ENCODE data around the gene EML4. TPM values are rescaled to one million over a fixed set of nuclear protein-coding genes. Genes with fewer than 3 reads are reported as not detected.

Gene EML4
- total and polyA plus RNA-seq, 9 of the 15 experiments (the other 6 are each of a cell fraction or from before 2014, with no cell fraction given) = 14.7 to 48.3 (median 36.5) TPM

DNA sequence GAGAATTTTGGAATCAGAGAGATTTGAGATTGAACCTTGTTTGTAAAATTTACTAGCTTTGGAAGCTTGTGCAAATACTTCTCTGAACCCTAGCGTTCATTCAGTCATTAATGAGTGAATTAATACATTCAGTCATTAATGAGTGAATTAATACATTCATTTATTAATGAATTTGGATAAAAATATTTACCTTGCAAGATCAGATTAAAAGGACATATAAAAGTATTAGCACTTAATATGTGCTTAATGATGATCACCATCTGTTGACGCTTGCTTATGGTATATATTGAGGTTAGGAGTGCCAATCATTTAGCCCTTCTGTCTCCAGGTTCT, 26.9 kb downstream of the EML4 start:
- H3K79me2 ChIP-seq (ENCODE audit: control insufficient read depth, insufficient read depth, low read length) = peaks cover 17% of the 10 kb centered on the region; the same call in 2 of the 3 replicates
- H3K4me3 ChIP-seq = no peak overlapping the region
- DNase-seq (ENCODE audit: extremely low read depth in 1 of 4, low spot score in 3 of 4) = no peak
- H3K27me3 ChIP-seq (ENCODE audit: control insufficient read depth in 2 of 2, insufficient read depth in 2 of 2, low read length in 2 of 2) = no peaks in the 10 kb centered on the region
- no peaks in the 10 kb centered on the region for H3K36me3 ChIP-seq (ENCODE audit: control insufficient read depth, insufficient read depth, low read length)
- H3K9me1 ChIP-seq (ENCODE audit: control insufficient read depth, insufficient read depth, low read length) = no peaks in the 10 kb centered on the region
- H3K4me2 ChIP-seq (ENCODE audit: insufficient read depth, low read length) = peak overlapping the region; percentile 52
- no peak overlapping the region for H3K9ac ChIP-seq (ENCODE audit: insufficient read depth in 1 of 2, low read depth in 2 of 2, low read length in 2 of 2)
- H3K27ac ChIP-seq (ENCODE audit: extremely low read depth, low read depth, low read length) = peak overlapping the region; percentile 46; the same call in 1 of the 3 replicates
- ChIA-PET CTCF (ENCODE audit: low intra/inter-chr PET ratio) (interaction anchor here (0.6 to 3.9 kb wide), 5 partner anchors 97 to 461 kb away, joined by 3 to 39 read pairs (median 3); no protein-coding TSS in a partner anchor), POLR2A (interaction anchor here (0.7 to 1.4 kb wide), 4 partner anchors 12 to 76 kb away, joined by 3 read pairs; no protein-coding TSS in a partner anchor)
- 40% methylated on average over 2 of the region's 2 CpGs for WGBS (ENCODE audit: insufficient coverage, low coverage, missing lambda C conversion rate)
- intact Hi-C loops (cut with micrococcal nuclease) (loop anchor here (1.0 to 10.0 kb wide), 4 partner anchors 43 to 321 kb away; partner anchors contain the start of gene COX7A2L), in situ Hi-C loops (cut with MboI) (loop anchor here (5.0 kb wide), 1 partner anchor 99 kb away; no protein-coding TSS in a partner anchor)
- no peak for FAIRE-seq
- BruUV-seq (replicated peaks) = no TSS peak
- ATAC-seq = no peak
- 0 out of 2 replicates have a peak, but pooled peaks cover 8% of the 10 kb centered on the region for H4K20me1 ChIP-seq (replicated peaks; ENCODE audit: control insufficient read depth, insufficient read depth, low read length)
- peaks cover 4 to 10% of the 10 kb centered on the region in 2 experiments; a peak in 3 of 5 replicates for H3K4me1 ChIP-seq (replicated peaks in 1 of 2; ENCODE audit: control insufficient read depth in 2 of 2, insufficient read depth in 2 of 2, low read length in 2 of 2)
- H2AFZ ChIP-seq (ENCODE audit: low read depth, low read length) = no peak overlapping the region
- H3K9me3 ChIP-seq (replicated peaks; ENCODE audit: control insufficient read depth, insufficient read depth, low read depth, low read length) = no peaks in the 10 kb centered on the region
- TF ChIP-seq NUFIP1 (IDR thresholded peaks at IDR 0.05; ENCODE audit: partially characterized antibody) (no peak), TARDBP (IDR thresholded peaks at IDR 0.05) (no peak), YY1 (IDR thresholded peaks at IDR 0.05; ENCODE audit: borderline replicate concordance in 1 of 3, control insufficient read depth in 1 of 3, extremely low read depth in 1 of 3, insufficient read depth in 3 of 3, insufficient read length in 1 of 3, insufficient replicate concordance in 2 of 3, low read depth in 1 of 3, low read length in 2 of 3) (no peak), TEAD1 (CRISPR knock-in tag; IDR thresholded peaks at IDR 0.05) (no peak), ZNF232 (CRISPR knock-in tag; IDR thresholded peaks at IDR 0.05) (0 out of 2 replicates have a peak, but pooled peaks have one; percentile 64), MCM3 (IDR thresholded peaks at IDR 0.05) (no peak), ZNF384 (IDR thresholded peaks at IDR 0.05; ENCODE audit: low read depth, low read length) (no peak), ZNF134 (CRISPR knock-in tag; conservative IDR thresholded peaks at IDR 0.05) (no peak), DACH1 (IDR thresholded peaks at IDR 0.05; ENCODE audit: partially characterized antibody) (peak; percentile 96), ZNF311 (CRISPR knock-in tag; IDR thresholded peaks at IDR 0.05) (no peak), ZNF507 (tag; conservative IDR thresholded peaks at IDR 0.05) (no peak), MCM7 (IDR thresholded peaks at IDR 0.05) (peak in 1 of 2 experiments; percentile 85; a peak in 1 of 4 replicates), FOSL1 (tag; conservative IDR thresholded peaks at IDR 0.05) (no peak), MAFF (IDR thresholded peaks at IDR 0.05; ENCODE audit: low read length) (no peak), ZNF764 (CRISPR knock-in tag; IDR thresholded peaks at IDR 0.05; ENCODE audit: low read depth) (no peak)
- TF ChIP-seq, protein P1, sequence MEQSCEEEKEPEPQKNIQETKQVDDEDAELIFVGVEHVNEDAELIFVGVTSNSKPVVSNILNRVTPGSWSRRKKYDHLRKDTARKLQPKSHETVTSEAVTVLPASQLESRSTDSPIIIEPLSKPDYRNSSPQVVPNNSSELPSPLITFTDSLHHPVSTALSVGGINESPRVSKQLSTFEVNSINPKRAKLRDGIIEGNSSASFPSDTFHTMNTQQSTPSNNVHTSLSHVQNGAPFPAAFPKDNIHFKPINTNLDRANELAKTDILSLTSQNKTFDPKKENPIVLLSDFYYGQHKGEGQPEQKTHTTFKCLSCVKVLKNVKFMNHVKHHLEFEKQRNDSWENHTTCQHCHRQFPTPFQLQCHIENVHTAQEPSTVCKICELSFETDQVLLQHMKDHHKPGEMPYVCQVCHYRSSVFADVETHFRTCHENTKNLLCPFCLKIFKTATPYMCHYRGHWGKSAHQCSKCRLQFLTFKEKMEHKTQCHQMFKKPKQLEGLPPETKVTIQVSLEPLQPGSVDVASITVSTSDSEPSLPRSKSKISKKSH (CRISPR knock-in tag; IDR thresholded peaks at IDR 0.05) = no peak
- TF ChIP-seq, protein P2, sequence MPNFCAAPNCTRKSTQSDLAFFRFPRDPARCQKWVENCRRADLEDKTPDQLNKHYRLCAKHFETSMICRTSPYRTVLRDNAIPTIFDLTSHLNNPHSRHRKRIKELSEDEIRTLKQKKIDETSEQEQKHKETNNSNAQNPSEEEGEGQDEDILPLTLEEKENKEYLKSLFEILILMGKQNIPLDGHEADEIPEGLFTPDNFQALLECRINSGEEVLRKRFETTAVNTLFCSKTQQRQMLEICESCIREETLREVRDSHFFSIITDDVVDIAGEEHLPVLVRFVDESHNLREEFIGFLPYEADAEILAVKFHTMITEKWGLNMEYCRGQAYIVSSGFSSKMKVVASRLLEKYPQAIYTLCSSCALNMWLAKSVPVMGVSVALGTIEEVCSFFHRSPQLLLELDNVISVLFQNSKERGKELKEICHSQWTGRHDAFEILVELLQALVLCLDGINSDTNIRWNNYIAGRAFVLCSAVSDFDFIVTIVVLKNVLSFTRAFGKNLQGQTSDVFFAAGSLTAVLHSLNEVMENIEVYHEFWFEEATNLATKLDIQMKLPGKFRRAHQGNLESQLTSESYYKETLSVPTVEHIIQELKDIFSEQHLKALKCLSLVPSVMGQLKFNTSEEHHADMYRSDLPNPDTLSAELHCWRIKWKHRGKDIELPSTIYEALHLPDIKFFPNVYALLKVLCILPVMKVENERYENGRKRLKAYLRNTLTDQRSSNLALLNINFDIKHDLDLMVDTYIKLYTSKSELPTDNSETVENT (CRISPR knock-in tag; IDR thresholded peaks at IDR 0.05) = no peak
- TF ChIP-seq, protein P3, sequence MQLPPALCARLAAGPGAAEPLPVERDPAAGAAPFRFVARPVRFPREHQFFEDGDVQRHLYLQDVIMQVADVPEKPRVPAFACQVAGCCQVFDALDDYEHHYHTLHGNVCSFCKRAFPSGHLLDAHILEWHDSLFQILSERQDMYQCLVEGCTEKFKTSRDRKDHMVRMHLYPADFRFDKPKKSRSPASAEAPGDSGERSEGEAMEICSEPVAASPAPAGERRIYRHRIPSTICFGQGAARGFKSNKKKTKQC (CRISPR knock-in tag; IDR thresholded peaks at IDR 0.05) = no peak
- TF ChIP-seq, protein P4, sequence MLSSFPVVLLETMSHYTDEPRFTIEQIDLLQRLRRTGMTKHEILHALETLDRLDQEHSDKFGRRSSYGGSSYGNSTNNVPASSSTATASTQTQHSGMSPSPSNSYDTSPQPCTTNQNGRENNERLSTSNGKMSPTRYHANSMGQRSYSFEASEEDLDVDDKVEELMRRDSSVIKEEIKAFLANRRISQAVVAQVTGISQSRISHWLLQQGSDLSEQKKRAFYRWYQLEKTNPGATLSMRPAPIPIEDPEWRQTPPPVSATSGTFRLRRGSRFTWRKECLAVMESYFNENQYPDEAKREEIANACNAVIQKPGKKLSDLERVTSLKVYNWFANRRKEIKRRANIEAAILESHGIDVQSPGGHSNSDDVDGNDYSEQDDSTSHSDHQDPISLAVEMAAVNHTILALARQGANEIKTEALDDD (IDR thresholded peaks at IDR 0.05) = no peak
